Panc1 (cell line): ENCODE results near the gene INPP5D. TPM values are rescaled to one million over a fixed set of nuclear protein-coding genes. Genes with fewer than 3 reads are reported as not detected.

ENCODE experiments used
- ATAC-seq: fragments of 200-7000 bp; cut with Tn5 transposase; 2 replicates; pipeline ENCODE4 v1.9.1; 2020; ENCODE audit warnings: mild to moderate bottlenecking, moderate library complexity
- BruUV-seq: library from RNA; stranded (reverse); fragments of 400-500 nt; replicated peaks from 2 replicates; lab custom pipeline; 2021; lab: Mats Ljungman, UMichigan
- CTCF ChIA-PET: fragments of 300-600 bp; sonication (Branson Sonifier 250); formaldehyde crosslinking; loops from one replicate; lab custom pipeline; 2022; ENCODE audit warnings: antibody characterized with exemption; lab: Charles Lee
- POLR2A ChIA-PET: fragments of 300-600 bp; sonication (Branson Sonifier 250); formaldehyde crosslinking; loops from one replicate; lab custom pipeline; 2022; ENCODE audit warnings: antibody characterized with exemption; lab: Charles Lee
- DNase-seq: peaks from one replicate; pipeline ENCODE4 v3.0.0-alpha.2; 2010; ENCODE audit warnings: low read depth, low spot score
- H3K27ac ChIP-seq: 2 replicates; pipeline ENCODE4 v1.5.1; 2011; ENCODE audit warnings: mild to moderate bottlenecking, low read length, inconsistent platforms
- H3K27me3 ChIP-seq: fragments of 200-500 bp; sonication (Bioruptor generic); 2 replicates; pipeline ENCODE4 v1.6.0; 2014; ENCODE audit warnings: low read length, inconsistent platforms; ENCODE audit not compliant: control insufficient read depth, insufficient read depth
- H3K36me3 ChIP-seq: fragments of 200-500 bp; sonication (Bioruptor generic); 2 replicates; pipeline ENCODE4 v1.5.1; 2014; ENCODE audit warnings: inconsistent platforms, mild to moderate bottlenecking, low read length, moderate library complexity; ENCODE audit not compliant: control insufficient read depth, insufficient read depth
- H3K4me1 ChIP-seq: 2 replicates; pipeline ENCODE4 v1.5.1; 2011; ENCODE audit warnings: inconsistent platforms, mild to moderate bottlenecking, low read length, moderate library complexity; ENCODE audit not compliant: control insufficient read depth, insufficient read depth
- H3K4me3 ChIP-seq, 2 experiments: 2 replicates each; pipeline ENCODE4 v1.5.1; 2011 to 2012; ENCODE audit warnings: low read depth in 2 of 2, low read length in 2 of 2, mild to moderate bottlenecking in 2 of 2, inconsistent platforms in 1 of 2, moderate library complexity in 1 of 2
- H3K9me3 ChIP-seq: fragments of 200-500 bp; sonication (Bioruptor generic); 2 replicates; pipeline ENCODE4 v1.5.1; 2014; ENCODE audit warnings: low read depth, mild to moderate bottlenecking, inconsistent platforms, low read length, moderate library complexity; ENCODE audit not compliant: control insufficient read depth, insufficient read depth
- POLR2AphosphoS5 ChIP-seq: IDR thresholded peaks from 2 replicates; pipeline ENCODE4 v1.6.1; 2012; ENCODE audit warnings: mild to moderate bottlenecking, low read depth, low read length, moderate library complexity
- SIN3A ChIP-seq: IDR thresholded peaks from 2 replicates; pipeline ENCODE4 v1.6.1; 2012; ENCODE audit warnings: low read depth, mild to moderate bottlenecking, low read length, moderate library complexity, borderline replicate concordance; ENCODE audit not compliant: insufficient read depth
- TCF7L2 ChIP-seq: IDR thresholded peaks from 2 replicates; pipeline ENCODE4 v1.6.1; 2011; ENCODE audit warnings: mild to moderate bottlenecking, low read depth, low read length, inconsistent platforms
- in situ Hi-C: cut with HindIII; loops from 2 replicates; pipeline ENCODE4 v1.10.0; 2016; ENCODE audit warnings: low sequenced_read_pairs, low pct_unique_long_range_greater_than_20kb
- intact Hi-C: fragments of 100-400 bp; cut with micrococcal nuclease; formaldehyde crosslinking; loops from one replicate; pipeline ENCODE4 v1.10.0; 2022; ENCODE audit not compliant: unreplicated experiment
- total RNA-seq: library from RNA; stranded (reverse); gene quantifications from one replicate; pipeline ENCODE4 v1.2.1, GENCODE V29; 2021; ENCODE audit not compliant: unreplicated experiment
- TF ChIP-seq, protein P1 (sequence below), 2 experiments: IDR thresholded peaks; 2 replicates each; pipeline ENCODE4 v1.6.1; 2011 to 2012; ENCODE audit warnings: low read depth in 2 of 2, control low read depth in 1 of 2, low read length in 1 of 2, mild to moderate bottlenecking in 1 of 2, moderate library complexity in 1 of 2; ENCODE audit not compliant: insufficient read depth in 1 of 2
- TF ChIP-seq, protein P2 (sequence below): fragments of 450-650 bp; IDR thresholded peaks from 2 replicates; pipeline ENCODE4 v1.5.1; 2017; ENCODE audit warnings: mild to moderate bottlenecking

INPP5D gene
- total RNA-seq, 1 experiment from 2014 or later: 0.39 TPM

DNA sequence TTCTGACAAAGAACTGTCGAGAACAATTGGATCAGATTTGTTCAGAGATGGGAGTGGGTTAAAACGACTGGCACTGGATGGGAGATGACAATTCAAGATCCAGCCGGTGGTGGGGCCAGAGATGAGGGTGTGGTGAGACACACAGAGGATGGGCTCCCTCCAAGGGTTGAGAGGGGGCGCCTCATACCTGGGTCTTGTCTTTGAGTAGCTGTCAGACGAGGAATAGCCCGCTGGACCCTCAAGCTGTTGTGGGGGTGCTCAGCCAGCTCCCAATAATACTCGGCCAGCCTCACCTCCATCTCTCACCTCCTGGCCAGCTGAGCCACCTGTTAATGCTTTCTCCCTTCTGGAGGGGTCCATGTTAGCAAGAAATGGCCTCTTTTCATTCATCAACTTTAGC lies 14.0 kb downstream of the INPP5D start:
- POLR2A ChIA-PET: no interaction called here

DNA sequence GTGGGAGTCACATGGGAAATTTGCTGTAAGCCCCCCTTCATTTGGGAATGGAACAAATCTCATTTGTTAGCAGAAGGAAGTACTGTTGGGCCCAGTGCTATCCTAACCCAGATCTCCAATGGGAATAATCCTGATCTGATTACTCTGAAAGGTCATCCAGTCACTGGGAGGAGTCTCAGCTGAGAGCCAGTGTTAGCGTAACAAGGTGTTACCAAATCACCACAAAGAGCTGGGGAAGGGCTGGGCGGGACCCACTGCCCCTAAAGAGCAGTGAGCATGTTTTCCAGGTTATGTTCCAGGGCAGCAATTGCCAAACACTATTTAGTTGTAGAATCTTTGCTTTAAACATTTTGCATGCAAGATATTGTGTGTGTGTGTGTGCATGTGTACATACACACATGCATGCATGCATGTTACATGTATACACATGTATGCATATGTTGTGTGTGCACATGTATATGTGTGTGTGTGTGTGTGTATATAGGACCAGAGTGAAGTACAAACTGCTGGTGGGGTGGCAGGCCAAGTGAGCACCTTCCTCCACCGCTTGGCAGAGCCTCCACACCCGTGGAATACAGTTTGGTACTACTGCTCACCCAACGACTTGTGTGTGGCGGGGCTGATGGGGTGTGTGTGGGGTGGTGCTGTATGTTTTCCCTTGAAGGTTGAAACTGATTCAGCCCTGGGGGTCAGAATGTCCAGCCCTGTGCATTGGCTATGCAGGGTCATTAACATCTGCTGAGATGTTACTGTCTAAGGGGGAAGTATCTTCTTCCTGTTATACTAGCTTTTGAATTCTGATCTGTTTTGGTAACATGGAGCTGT lies 15.2 kb downstream of the INPP5D start:
- Histone ChIP-seq H3K4me3 (no peak overlapping the region), H3K9me3 (peaks cover 9% of the 10 kb centered on the region; the same call in 1 of the 2 replicates), H3K4me1 (no peaks in the 10 kb centered on the region), H3K27me3 (no peaks in the 10 kb centered on the region), H3K27ac (no peak overlapping the region), H3K36me3 (no peaks in the 10 kb centered on the region)
- CTCF ChIA-PET: interaction anchor here (0.7 kb wide), 1 partner anchor 45 kb away, joined by 4 read pairs; no protein-coding TSS in a partner anchor
- intact Hi-C loops (no loop called here), in situ Hi-C loops (no loop called here)
- ATAC-seq: no peak
- no peak for DNase-seq
- POLR2A ChIA-PET: no interaction called here
- BruUV-seq: no TSS peak
- TF ChIP-seq, protein P1, sequence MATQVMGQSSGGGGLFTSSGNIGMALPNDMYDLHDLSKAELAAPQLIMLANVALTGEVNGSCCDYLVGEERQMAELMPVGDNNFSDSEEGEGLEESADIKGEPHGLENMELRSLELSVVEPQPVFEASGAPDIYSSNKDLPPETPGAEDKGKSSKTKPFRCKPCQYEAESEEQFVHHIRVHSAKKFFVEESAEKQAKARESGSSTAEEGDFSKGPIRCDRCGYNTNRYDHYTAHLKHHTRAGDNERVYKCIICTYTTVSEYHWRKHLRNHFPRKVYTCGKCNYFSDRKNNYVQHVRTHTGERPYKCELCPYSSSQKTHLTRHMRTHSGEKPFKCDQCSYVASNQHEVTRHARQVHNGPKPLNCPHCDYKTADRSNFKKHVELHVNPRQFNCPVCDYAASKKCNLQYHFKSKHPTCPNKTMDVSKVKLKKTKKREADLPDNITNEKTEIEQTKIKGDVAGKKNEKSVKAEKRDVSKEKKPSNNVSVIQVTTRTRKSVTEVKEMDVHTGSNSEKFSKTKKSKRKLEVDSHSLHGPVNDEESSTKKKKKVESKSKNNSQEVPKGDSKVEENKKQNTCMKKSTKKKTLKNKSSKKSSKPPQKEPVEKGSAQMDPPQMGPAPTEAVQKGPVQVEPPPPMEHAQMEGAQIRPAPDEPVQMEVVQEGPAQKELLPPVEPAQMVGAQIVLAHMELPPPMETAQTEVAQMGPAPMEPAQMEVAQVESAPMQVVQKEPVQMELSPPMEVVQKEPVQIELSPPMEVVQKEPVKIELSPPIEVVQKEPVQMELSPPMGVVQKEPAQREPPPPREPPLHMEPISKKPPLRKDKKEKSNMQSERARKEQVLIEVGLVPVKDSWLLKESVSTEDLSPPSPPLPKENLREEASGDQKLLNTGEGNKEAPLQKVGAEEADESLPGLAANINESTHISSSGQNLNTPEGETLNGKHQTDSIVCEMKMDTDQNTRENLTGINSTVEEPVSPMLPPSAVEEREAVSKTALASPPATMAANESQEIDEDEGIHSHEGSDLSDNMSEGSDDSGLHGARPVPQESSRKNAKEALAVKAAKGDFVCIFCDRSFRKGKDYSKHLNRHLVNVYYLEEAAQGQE (IDR thresholded peaks at IDR 0.05; ENCODE audit: insufficient read depth in 1 of 2, low read depth in 2 of 2, low read length in 1 of 2): no peak
- TF ChIP-seq POLR2AphosphoS5 (no peak), SIN3A (no peak), TCF7L2 (no peak)
- TF ChIP-seq, protein P2, sequence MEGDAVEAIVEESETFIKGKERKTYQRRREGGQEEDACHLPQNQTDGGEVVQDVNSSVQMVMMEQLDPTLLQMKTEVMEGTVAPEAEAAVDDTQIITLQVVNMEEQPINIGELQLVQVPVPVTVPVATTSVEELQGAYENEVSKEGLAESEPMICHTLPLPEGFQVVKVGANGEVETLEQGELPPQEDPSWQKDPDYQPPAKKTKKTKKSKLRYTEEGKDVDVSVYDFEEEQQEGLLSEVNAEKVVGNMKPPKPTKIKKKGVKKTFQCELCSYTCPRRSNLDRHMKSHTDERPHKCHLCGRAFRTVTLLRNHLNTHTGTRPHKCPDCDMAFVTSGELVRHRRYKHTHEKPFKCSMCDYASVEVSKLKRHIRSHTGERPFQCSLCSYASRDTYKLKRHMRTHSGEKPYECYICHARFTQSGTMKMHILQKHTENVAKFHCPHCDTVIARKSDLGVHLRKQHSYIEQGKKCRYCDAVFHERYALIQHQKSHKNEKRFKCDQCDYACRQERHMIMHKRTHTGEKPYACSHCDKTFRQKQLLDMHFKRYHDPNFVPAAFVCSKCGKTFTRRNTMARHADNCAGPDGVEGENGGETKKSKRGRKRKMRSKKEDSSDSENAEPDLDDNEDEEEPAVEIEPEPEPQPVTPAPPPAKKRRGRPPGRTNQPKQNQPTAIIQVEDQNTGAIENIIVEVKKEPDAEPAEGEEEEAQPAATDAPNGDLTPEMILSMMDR: no peak

More for the DNA sequence above, 14.0 kb downstream of the INPP5D start:
- DNase-seq (no peak), ATAC-seq (no peak)
- TF ChIP-seq POLR2AphosphoS5 (no peak), TCF7L2 (no peak)
- TF ChIP-seq, protein P2: no peak
- Histone ChIP-seq H3K27me3 (no peaks in the 10 kb centered on the region), H3K27ac (no peak overlapping the region), H3K9me3 (peaks cover 9% of the 10 kb centered on the region; the same call in 1 of the 2 replicates), H3K4me1 (no peaks in the 10 kb centered on the region), H3K36me3 (no peaks in the 10 kb centered on the region), H3K4me3 (no peak overlapping the region)
- in situ Hi-C loops (no loop called here), intact Hi-C loops (no loop called here)
- CTCF ChIA-PET: interaction anchor here (0.7 kb wide), 1 partner anchor 171 kb away, joined by 14 read pairs; no protein-coding TSS in a partner anchor
- BruUV-seq: no TSS peak
